PC-9 (cell line): ENCODE data around the gene TOR1B.

Experiments used
- EZH2 ChIP-seq: fragments of 200-600 bp; sonication (generic); IDR thresholded peaks from 2 replicates; pipeline ENCODE4 v1.8.0; 2017; ENCODE audit warnings: antibody characterized with exemption, low read depth
- TF ChIP-seq, protein P1 (sequence below): fragments of 200-600 bp; sonication (generic); conservative IDR thresholded peaks from 2 replicates; pipeline ENCODE4 v1.6.1; 2017; ENCODE audit warnings: mixed run types, antibody characterized with exemption, mild to moderate bottlenecking, moderate library complexity

DNA sequence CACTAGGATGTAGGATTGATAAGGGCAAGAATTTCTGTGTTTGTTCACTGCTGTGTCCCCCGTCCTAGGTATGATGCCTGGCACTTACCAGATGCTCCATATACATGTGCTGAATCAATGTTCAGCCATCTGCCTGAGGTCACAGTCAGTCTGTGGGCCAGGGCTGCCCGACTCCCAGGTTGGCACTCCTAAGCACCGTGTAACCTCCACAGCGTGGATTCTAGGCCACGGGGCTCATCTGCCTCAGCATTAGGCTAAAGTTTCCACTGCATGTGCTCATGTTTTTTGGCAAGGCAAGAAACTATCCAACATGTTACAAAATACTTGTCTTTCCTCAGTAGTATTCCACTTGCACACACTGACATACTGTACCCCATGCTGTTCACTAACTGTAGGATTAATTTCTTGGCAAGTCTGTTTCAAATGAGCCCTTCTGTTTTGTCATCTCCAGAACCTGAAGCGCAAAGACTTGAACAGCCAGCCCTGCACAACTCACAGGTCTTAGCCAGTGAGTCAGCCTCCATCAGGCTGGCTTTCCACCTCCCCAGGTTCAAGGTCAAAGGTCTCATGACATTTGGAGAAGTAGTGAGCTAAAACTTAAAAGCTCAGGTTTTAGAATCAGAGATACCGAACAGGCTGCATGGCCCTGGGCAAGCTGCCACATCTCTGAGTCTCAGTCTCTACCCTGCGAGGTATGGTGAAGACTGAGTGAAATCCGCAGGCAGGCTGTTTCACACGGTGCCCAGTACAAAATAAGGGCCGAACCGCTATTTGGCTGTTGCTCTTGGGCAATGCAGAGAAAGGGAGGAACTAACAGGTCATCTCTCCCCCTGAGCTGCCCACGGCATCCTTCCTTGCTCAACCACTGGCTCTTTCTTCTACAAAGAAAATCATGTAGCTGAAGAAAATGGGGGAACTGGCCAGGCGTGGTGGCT lies 13.8 kb downstream of the TOR1B start:
- TF ChIP-seq, protein P1, sequence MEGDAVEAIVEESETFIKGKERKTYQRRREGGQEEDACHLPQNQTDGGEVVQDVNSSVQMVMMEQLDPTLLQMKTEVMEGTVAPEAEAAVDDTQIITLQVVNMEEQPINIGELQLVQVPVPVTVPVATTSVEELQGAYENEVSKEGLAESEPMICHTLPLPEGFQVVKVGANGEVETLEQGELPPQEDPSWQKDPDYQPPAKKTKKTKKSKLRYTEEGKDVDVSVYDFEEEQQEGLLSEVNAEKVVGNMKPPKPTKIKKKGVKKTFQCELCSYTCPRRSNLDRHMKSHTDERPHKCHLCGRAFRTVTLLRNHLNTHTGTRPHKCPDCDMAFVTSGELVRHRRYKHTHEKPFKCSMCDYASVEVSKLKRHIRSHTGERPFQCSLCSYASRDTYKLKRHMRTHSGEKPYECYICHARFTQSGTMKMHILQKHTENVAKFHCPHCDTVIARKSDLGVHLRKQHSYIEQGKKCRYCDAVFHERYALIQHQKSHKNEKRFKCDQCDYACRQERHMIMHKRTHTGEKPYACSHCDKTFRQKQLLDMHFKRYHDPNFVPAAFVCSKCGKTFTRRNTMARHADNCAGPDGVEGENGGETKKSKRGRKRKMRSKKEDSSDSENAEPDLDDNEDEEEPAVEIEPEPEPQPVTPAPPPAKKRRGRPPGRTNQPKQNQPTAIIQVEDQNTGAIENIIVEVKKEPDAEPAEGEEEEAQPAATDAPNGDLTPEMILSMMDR, result no peak
- no peak for TF ChIP-seq EZH2
